Astrocyte (in vitro differentiated cells and primary cell): ENCODE results near the gene EML6.

Experiments
- CTCF ChIP-seq: IDR thresholded peaks from 2 replicates; pipeline ENCODE4 v1.5.1; 2011; ENCODE audit warnings: low read depth, mild to moderate bottlenecking, inconsistent platforms, low read length, moderate library complexity; ENCODE audit not compliant: insufficient read depth
- EZH2 ChIP-seq: IDR thresholded peaks from 2 replicates; pipeline ENCODE4 v1.6.1; 2012; ENCODE audit warnings: mild to moderate bottlenecking, low read length, inconsistent platforms; ENCODE audit not compliant: insufficient read depth

GRCh38 chr2:54723996-54724559 is 616 bp downstream of the EML6 start:
- no peak for TF ChIP-seq EZH2
- TF ChIP-seq CTCF, result no peak
